Thoracic aorta (tissue), 2 donors: ENCODE data around the gene AHNAK. TPM values are rescaled to one million over a fixed set of nuclear protein-coding genes. Genes with fewer than 3 reads are reported as not detected.

Experiments
- ATAC-seq: fragments of 150-250 bp; one replicate; pipeline ENCODE4 v1.8.0; 2017; ENCODE audit warnings: low read depth; ENCODE audit not compliant: insufficient number of reproducible peaks, low FRiP score
- DNase-seq: peaks from one replicate; pipeline ENCODE4 v3.0.0-alpha.2; 2020; ENCODE audit warnings: low spot score
- H3K27ac ChIP-seq, 2 donors: fragments of 200-600 bp; sonication (generic); 1 replicate in 1 of 2; 2 replicates in 1 of 2; pipeline ENCODE4 v1.5.1; 2016; ENCODE audit warnings: mild to moderate bottlenecking in 2 of 2, moderate library complexity in 2 of 2
- H3K27me3 ChIP-seq: fragments of 200-600 bp; sonication (generic); replicated peaks from 2 replicates; pipeline ENCODE4 v1.6.0; 2016; ENCODE audit warnings: mild to moderate bottlenecking; ENCODE audit not compliant: insufficient read depth
- H3K36me3 ChIP-seq: fragments of 200-600 bp; sonication (generic); one replicate; pipeline ENCODE4 v1.5.1; 2016
- H3K4me1 ChIP-seq, 2 donors: fragments of 200-600 bp; sonication (generic); 1 replicate in 1 of 2; 2 replicates in 1 of 2; pipeline versions ENCODE4 v1.5.1 to v1.6.0; 2016; ENCODE audit warnings: low read depth in 2 of 2, mild to moderate bottlenecking in 1 of 2; ENCODE audit not compliant: control insufficient read depth in 1 of 2
- H3K4me3 ChIP-seq: fragments of 200-600 bp; sonication (generic); 2 replicates; pipeline ENCODE4 v1.5.1; 2016; ENCODE audit warnings: mild to moderate bottlenecking
- H3K9me3 ChIP-seq: fragments of 200-600 bp; sonication (generic); 2 replicates; pipeline ENCODE4 v1.5.1; 2016
- CTCF ChIP-seq: fragments of 200-600 bp; sonication (generic); IDR thresholded peaks from one replicate; pipeline ENCODE4 v1.5.1; 2019; ENCODE audit warnings: antibody characterized with exemption
- total RNA-seq, 2 donors: library from RNA; depleted of rRNA; stranded (reverse); fragments of >200 nt; gene quantifications; one replicate each; pipeline versions ENCODE4 v1.1.0 to v1.2.3, GENCODE V29; 2016

The AHNAK gene
- total RNA-seq, 2 donors from 2014 or later, result 1,009 to 1,046 TPM

GRCh38 chr11:62507125-62507422, 39.5 kb downstream of the AHNAK start:
- no peak overlapping the region for H3K27ac ChIP-seq
- H3K4me1 ChIP-seq, result peaks cover 6 to 42% of the 10 kb centered on the region in 2 donors
- ATAC-seq, result no peak
- DNase-seq, result no peak
- H3K27me3 ChIP-seq, result no peaks in the 10 kb centered on the region
- H3K36me3 ChIP-seq, result no peaks in the 10 kb centered on the region
- H3K9me3 ChIP-seq, result no peaks in the 10 kb centered on the region
- no peak overlapping the region for H3K4me3 ChIP-seq
- no peak for TF ChIP-seq CTCF

GRCh38 chr11:62506413-62507124, 40.0 kb downstream of the AHNAK start:
- no peak for TF ChIP-seq CTCF
- Histone ChIP-seq H3K27ac (no peak overlapping the region), H3K4me3 (no peak overlapping the region), H3K4me1 (peaks cover 7 to 48% of the 10 kb centered on the region in 2 donors), H3K36me3 (no peaks in the 10 kb centered on the region), H3K9me3 (no peaks in the 10 kb centered on the region), H3K27me3 (no peaks in the 10 kb centered on the region)
- no peak for DNase-seq
- ATAC-seq, result no peak

- H3K27ac ChIP-seq, result peak overlapping the region in 1 of 2 donors; percentile 8
- H3K27me3 ChIP-seq, result no peaks in the 10 kb centered on the region
- no peaks in the 10 kb centered on the region for H3K36me3 ChIP-seq
- ATAC-seq (no peak), DNase-seq (no peak)
- TF ChIP-seq CTCF, result no peak
- peak overlapping the region; percentile 71 for H3K4me3 ChIP-seq
- peaks cover 13 to 54% of the 10 kb centered on the region in 2 donors for H3K4me1 ChIP-seq
- H3K9me3 ChIP-seq, result no peaks in the 10 kb centered on the region
These were observed 41.0 kb downstream of the AHNAK start for GRCh38 chr11:62505440-62506091.

- no peak for TF ChIP-seq CTCF
- no peaks in the 10 kb centered on the region for H3K27me3 ChIP-seq
- no peaks in the 10 kb centered on the region for H3K36me3 ChIP-seq
- ATAC-seq, result no peak
- H3K27ac ChIP-seq, result peak overlapping the region in 1 of 2 donors; percentile 8
- no peaks in the 10 kb centered on the region for H3K9me3 ChIP-seq
- peaks cover 13 to 54% of the 10 kb centered on the region in 2 donors for H3K4me1 ChIP-seq
- no peak for DNase-seq
- peak overlapping the region; percentile 71 for H3K4me3 ChIP-seq
These were observed 41.6 kb downstream of the AHNAK start for GRCh38 chr11:62505059-62505439.

GRCh38 chr11:62504158-62504973, 42.2 kb downstream of the AHNAK start:
- H3K4me1 ChIP-seq, result peaks cover 10 to 50% of the 10 kb centered on the region in 2 donors
- no peaks in the 10 kb centered on the region for H3K9me3 ChIP-seq
- TF ChIP-seq CTCF, result no peak
- ATAC-seq (no peak), DNase-seq (no peak)
- H3K27ac ChIP-seq, result no peak overlapping the region
- H3K36me3 ChIP-seq, result no peaks in the 10 kb centered on the region
- H3K27me3 ChIP-seq, result no peaks in the 10 kb centered on the region
- no peak overlapping the region for H3K4me3 ChIP-seq
